SK-N-MC (cell line): ENCODE data around the gene CCDC120.

Experiments used
- DNase-seq: peaks from one replicate; pipeline ENCODE4 v3.0.0-alpha.2; 2011; ENCODE audit warnings: low read depth, low spot score
- H3K27ac ChIP-seq: fragments of 200-600 bp; sonication (generic); 2 replicates; pipeline ENCODE4 v1.5.1; 2016; ENCODE audit warnings: mixed run types
- H3K36me3 ChIP-seq: fragments of 200-600 bp; sonication (generic); 2 replicates; pipeline ENCODE4 v1.6.1; 2017; ENCODE audit warnings: antibody characterized with exemption, low read length, mixed read lengths; ENCODE audit not compliant: insufficient read depth
- H3K4me3 ChIP-seq: fragments of 200-600 bp; sonication (generic); 2 replicates; pipeline ENCODE4 v1.5.1; 2016
- H3K9ac ChIP-seq: fragments of 200-600 bp; sonication (generic); 2 replicates; pipeline ENCODE4 v1.8.0; 2017; ENCODE audit warnings: mixed run types, mixed read lengths; ENCODE audit not compliant: insufficient read length
- H3K9me3 ChIP-seq: fragments of 200-600 bp; sonication (generic); 2 replicates; pipeline ENCODE4 v1.6.1; 2017; ENCODE audit warnings: low read depth, mild to moderate bottlenecking, antibody characterized with exemption, low read length, moderate library complexity, mixed read lengths
- EZH2 ChIP-seq: fragments of 200-600 bp; sonication (generic); IDR thresholded peaks from one replicate; pipeline ENCODE4 v1.6.1; 2017; ENCODE audit warnings: antibody characterized with exemption
- FOXP2 ChIP-seq: optimal IDR thresholded peaks from 2 replicates; pipeline ENCODE3; 2011; ENCODE audit warnings: mild to moderate bottlenecking, moderate library complexity; ENCODE audit not compliant: insufficient read depth; ENCODE audit errors: extremely low read length, control extremely low read depth
- POLR2AphosphoS5 ChIP-seq: IDR thresholded peaks from 2 replicates; pipeline ENCODE4 v1.6.1; 2012; ENCODE audit warnings: mild to moderate bottlenecking, low read depth, low read length, borderline replicate concordance

Gene CCDC120

DNA sequence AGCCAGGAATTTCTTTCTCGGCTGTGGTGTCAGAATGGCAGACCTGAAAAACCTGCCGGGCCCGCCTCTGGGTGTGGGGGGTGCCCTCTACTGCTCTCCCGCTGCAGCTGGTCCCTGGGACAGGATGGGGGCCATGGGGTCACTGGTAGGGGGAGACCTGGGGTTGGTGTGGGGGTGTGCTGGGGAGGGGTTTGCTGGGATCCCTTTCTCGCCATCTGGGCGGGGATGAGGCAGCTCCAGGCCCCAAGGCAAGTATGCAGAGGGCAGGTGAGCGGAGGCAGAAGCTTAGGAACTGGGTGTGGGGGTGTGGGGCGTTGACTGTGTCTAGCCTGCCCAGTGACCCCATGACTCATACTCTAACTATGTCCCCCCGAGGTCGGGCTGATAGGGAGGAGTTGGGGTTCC is 884 bp downstream of the CCDC120 start:
- no peak for DNase-seq
- H3K4me3 ChIP-seq = no peak overlapping the region
- no peaks in the 10 kb centered on the region for H3K9me3 ChIP-seq
- no peak overlapping the region for H3K27ac ChIP-seq
- H3K36me3 ChIP-seq = no peaks in the 10 kb centered on the region
- TF ChIP-seq EZH2 = no peak
- no peak overlapping the region for H3K9ac ChIP-seq

DNA sequence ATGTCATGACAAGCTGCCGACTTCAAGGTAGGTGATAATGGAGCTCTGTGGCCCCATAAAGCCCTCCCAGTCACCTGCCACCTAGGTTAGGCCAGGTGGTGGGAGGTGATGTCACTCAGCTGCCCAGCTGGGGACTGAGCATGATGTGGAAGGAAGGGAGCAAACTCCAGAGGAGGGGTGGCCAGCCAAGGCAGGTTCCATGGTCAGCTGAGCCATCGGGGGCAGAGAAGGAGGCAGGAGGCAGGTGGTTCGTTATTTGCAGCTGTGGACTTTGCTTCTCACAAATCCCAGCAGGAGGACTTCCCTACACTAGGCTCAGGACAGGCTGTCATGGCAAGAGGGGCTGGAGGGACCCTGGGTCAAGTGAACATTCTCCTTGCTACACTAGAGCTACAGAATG is 2.1 kb downstream of the CCDC120 start:
- TF ChIP-seq EZH2 = no peak
- TF ChIP-seq POLR2AphosphoS5 = no peak
- TF ChIP-seq FOXP2 = no peak
- Histone ChIP-seq H3K4me3 (no peak overlapping the region), H3K9ac (no peak overlapping the region), H3K36me3 (no peaks in the 10 kb centered on the region), H3K9me3 (no peaks in the 10 kb centered on the region), H3K27ac (no peak overlapping the region)
- DNase-seq = no peak

- H3K4me3 ChIP-seq = no peak overlapping the region
- no peaks in the 10 kb centered on the region for H3K9me3 ChIP-seq
- TF ChIP-seq EZH2 (no peak), FOXP2 (no peak), POLR2AphosphoS5 (no peak)
- no peak overlapping the region for H3K27ac ChIP-seq
- H3K9ac ChIP-seq = no peak overlapping the region
- H3K36me3 ChIP-seq = no peaks in the 10 kb centered on the region
- DNase-seq = no peak
Observed at GRCh38 chrX:49061490-49061889, 2.7 kb downstream of the CCDC120 start.

GRCh38 chrX:49061916-49062315 is 3.1 kb downstream of the CCDC120 start:
- TF ChIP-seq FOXP2 (no peak), EZH2 (no peak), POLR2AphosphoS5 (no peak)
- Histone ChIP-seq H3K4me3 (no peak overlapping the region), H3K9me3 (no peaks in the 10 kb centered on the region), H3K36me3 (no peaks in the 10 kb centered on the region), H3K27ac (no peak overlapping the region), H3K9ac (no peak overlapping the region)
- DNase-seq = no peak

DNA sequence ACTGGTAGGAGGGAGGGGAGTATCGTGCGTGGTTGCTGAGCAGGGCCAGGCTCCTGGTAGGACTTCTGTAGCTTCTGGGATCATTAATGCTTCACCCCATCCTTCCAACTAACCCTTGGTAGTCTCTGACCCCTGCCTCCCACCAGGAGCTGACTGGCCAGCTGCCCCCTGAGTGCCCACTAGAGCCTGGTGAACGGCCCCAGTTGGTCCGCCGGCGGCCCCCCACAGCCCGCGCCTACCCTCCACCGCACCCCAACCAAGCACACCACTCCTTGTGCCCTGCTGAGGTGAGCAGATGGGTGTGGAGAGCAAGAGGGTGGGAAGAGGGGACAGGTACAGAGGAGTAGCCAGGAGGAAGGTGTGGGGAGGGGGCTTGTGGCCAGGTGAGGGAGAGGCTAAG is 4.9 kb downstream of the CCDC120 start:
- no peaks in the 10 kb centered on the region for H3K36me3 ChIP-seq
- no peak for DNase-seq

GRCh38 chrX:49064303-49064702 is 5.5 kb downstream of the CCDC120 start:
- Histone ChIP-seq H3K9me3 (no peaks in the 10 kb centered on the region), H3K4me3 (no peak overlapping the region), H3K27ac (no peak overlapping the region), H3K36me3 (no peaks in the 10 kb centered on the region), H3K9ac (no peak overlapping the region)
- TF ChIP-seq FOXP2 (no peak), EZH2 (no peak), POLR2AphosphoS5 (no peak)
- no peak for DNase-seq

More for the DNA sequence above, 4.9 kb downstream of the CCDC120 start:
- Histone ChIP-seq H3K9ac (no peak overlapping the region), H3K27ac (no peak overlapping the region), H3K4me3 (no peak overlapping the region), H3K9me3 (no peaks in the 10 kb centered on the region)
- TF ChIP-seq FOXP2 (no peak), POLR2AphosphoS5 (no peak), EZH2 (no peak)

DNA sequence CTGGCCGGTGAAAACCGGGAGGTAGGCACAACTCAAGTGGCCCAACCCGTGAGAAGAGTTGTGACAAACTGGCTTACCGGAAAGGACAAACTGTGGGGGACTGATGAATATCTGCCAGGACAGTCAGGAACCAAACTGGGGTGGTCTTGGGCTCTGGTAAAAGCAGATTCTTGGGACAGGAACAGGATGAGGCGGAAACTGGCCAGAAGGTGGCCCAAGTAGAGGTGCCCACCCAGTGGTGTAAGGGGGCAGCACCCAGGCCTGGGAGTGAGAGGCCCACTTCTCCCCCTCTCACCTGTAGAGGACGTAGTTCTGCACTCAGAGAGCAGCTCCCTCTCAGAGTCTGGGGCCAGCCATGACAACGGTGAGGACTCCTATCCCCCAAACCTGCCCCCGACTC is 5.9 kb downstream of the CCDC120 start:
- Histone ChIP-seq H3K4me3 (no peak overlapping the region), H3K27ac (no peak overlapping the region), H3K36me3 (no peaks in the 10 kb centered on the region), H3K9ac (no peak overlapping the region), H3K9me3 (no peaks in the 10 kb centered on the region)
- no peak for DNase-seq
- no peak for TF ChIP-seq POLR2AphosphoS5
- TF ChIP-seq EZH2 = no peak
- TF ChIP-seq FOXP2 = no peak

GRCh38 chrX:49066278-49066677 is 7.5 kb downstream of the CCDC120 start:
- Histone ChIP-seq H3K27ac (no peak overlapping the region), H3K9me3 (no peaks in the 10 kb centered on the region), H3K36me3 (no peaks in the 10 kb centered on the region), H3K9ac (no peak overlapping the region), H3K4me3 (no peak overlapping the region)
- DNase-seq = no peak
- TF ChIP-seq EZH2 = no peak
- TF ChIP-seq POLR2AphosphoS5 = no peak
- no peak for TF ChIP-seq FOXP2

DNA sequence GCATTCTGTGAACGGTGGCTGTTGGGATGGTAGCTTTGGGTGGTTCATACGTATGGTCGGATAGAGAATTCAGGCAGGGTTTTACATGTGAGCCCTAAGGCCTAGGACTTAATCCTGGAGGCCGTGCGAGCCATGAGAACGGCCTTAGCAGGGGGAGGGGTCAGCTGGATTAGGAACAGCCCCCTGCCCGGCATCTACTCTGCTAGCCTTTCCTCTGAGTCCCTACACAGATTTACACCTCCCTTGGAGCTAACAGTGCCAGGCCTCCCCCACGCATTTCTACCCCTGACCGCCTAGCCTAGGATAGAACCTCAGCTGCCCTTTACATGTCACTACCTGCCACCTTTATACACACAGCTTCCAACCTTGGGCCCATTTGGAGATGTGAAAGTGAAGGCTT is 7.9 kb downstream of the CCDC120 start:
- DNase-seq = no peak
- H3K9me3 ChIP-seq = no peaks in the 10 kb centered on the region
- TF ChIP-seq POLR2AphosphoS5 (no peak), FOXP2 (no peak), EZH2 (no peak)
- no peak overlapping the region for H3K4me3 ChIP-seq
- H3K27ac ChIP-seq = no peak overlapping the region
- no peaks in the 10 kb centered on the region for H3K36me3 ChIP-seq
- no peak overlapping the region for H3K9ac ChIP-seq
